ENCODE data around the gene SMPDL3B.
"Not testable (repeated sequence)": the region's sequence is repeated elsewhere in the genome, so short reads cannot be mapped to it uniquely, and the experiment has no call there.

The SMPDL3B gene

GRCh38 chr1:27994060-27994459, 59.3 kb downstream of the SMPDL3B start:
- Histone ChIP-seq H3K14ac (ENCODE audit: low read length) (no peak overlapping the region), H3K79me2 (ENCODE audit: control insufficient read depth, insufficient read depth, low read length, poor library complexity) (no peaks in the 10 kb centered on the region), H2BK12ac (ENCODE audit: low read length) (no peak overlapping the region), H3K27me3 (ENCODE audit: insufficient read depth, low read length) (no peaks in the 10 kb centered on the region), H3K23ac (ENCODE audit: low read length) (no peak overlapping the region), H2AK5ac (ENCODE audit: low read length) (no peak overlapping the region), H3K4me1 (ENCODE audit: control insufficient read depth in 1 of 2, insufficient read depth in 2 of 2, low read length in 2 of 2) (no peaks in the 10 kb centered on the region), H4K91ac (ENCODE audit: low read depth, low read length) (no peak overlapping the region), H3K9ac (ENCODE audit: low read length) (no peak overlapping the region), H3K18ac (ENCODE audit: low read length) (no peak overlapping the region), H4K12ac (ENCODE audit: low read depth, low read length) (no peak overlapping the region), H3K4me3 (ENCODE audit: low read depth, low read length) (no peak overlapping the region), H3K27ac (ENCODE audit: low read depth, low read length) (no peak overlapping the region), H3K79me1 (ENCODE audit: low read length) (no peaks in the 10 kb centered on the region), H3K9me3 (ENCODE audit: insufficient read depth, low read depth, low read length) (no peaks in the 10 kb centered on the region), H2BK5ac (ENCODE audit: low read depth, low read length, poor library complexity) (no peak overlapping the region), H3K4me2 (ENCODE audit: low read length) (no peak overlapping the region), H3K36me3 (ENCODE audit: control insufficient read depth in 1 of 2, insufficient read depth in 2 of 2, low read length in 2 of 2) (peaks cover 11 to 23% of the 10 kb centered on the region in 2 experiments), H2AFZ (ENCODE audit: insufficient read depth, low read length, poor library complexity) (no peak overlapping the region), H3K4ac (ENCODE audit: low read depth, low read length) (no peak overlapping the region), H4K8ac (ENCODE audit: low read depth, low read length) (no peak overlapping the region), H2BK120ac (ENCODE audit: insufficient read depth, low read length, poor library complexity) (no peak overlapping the region)
- DNase-seq, result peak in 1 of 2 donors; percentile 10
- WGBS (ENCODE audit: extremely low coverage, insufficient coverage, insufficient read length), result no CpG with 5 or more reads among the region's 1 CpG

- not testable (repeated sequence) for H2AFZ ChIP-seq (ENCODE audit: insufficient read depth, low read length, poor library complexity); H3K4me3 ChIP-seq (ENCODE audit: low read depth, low read length); H3K23ac ChIP-seq (ENCODE audit: low read length); H3K14ac ChIP-seq (ENCODE audit: low read length); H2BK5ac ChIP-seq (ENCODE audit: low read depth, low read length, poor library complexity); H4K12ac ChIP-seq (ENCODE audit: low read depth, low read length); H2BK120ac ChIP-seq (ENCODE audit: insufficient read depth, low read length, poor library complexity); H3K4ac ChIP-seq (ENCODE audit: low read depth, low read length); H2BK12ac ChIP-seq (ENCODE audit: low read length); H3K27me3 ChIP-seq (ENCODE audit: insufficient read depth, low read length); H3K9me3 ChIP-seq (ENCODE audit: insufficient read depth, low read depth, low read length); H4K8ac ChIP-seq (ENCODE audit: low read depth, low read length); H3K4me2 ChIP-seq (ENCODE audit: low read length); H3K79me2 ChIP-seq (ENCODE audit: control insufficient read depth, insufficient read depth, low read length, poor library complexity); H3K27ac ChIP-seq (ENCODE audit: low read depth, low read length); H3K4me1 ChIP-seq (ENCODE audit: control insufficient read depth in 1 of 2, insufficient read depth in 2 of 2, low read length in 2 of 2); H3K79me1 ChIP-seq (ENCODE audit: low read length); H3K9ac ChIP-seq (ENCODE audit: low read length); H2AK5ac ChIP-seq (ENCODE audit: low read length); H4K91ac ChIP-seq (ENCODE audit: low read depth, low read length); H3K18ac ChIP-seq (ENCODE audit: low read length)
- peak in 1 of 2 donors; percentile 9 for DNase-seq
- no CpG with 5 or more reads among the region's 6 CpGs for WGBS (ENCODE audit: extremely low coverage, insufficient coverage, insufficient read length)
- peaks cover 11 to 24% of the 10 kb centered on the region in 2 experiments for H3K36me3 ChIP-seq (ENCODE audit: control insufficient read depth in 1 of 2, insufficient read depth in 2 of 2, low read length in 2 of 2)
Observed at GRCh38 chr1:27994526-27994925, 59.7 kb downstream of the SMPDL3B start.

- no peak overlapping the region for H3K4ac ChIP-seq (ENCODE audit: low read depth, low read length)
- no peak overlapping the region for H4K12ac ChIP-seq (ENCODE audit: low read depth, low read length)
- no peaks in the 10 kb centered on the region for H3K9me3 ChIP-seq (ENCODE audit: insufficient read depth, low read depth, low read length)
- no peak overlapping the region for H3K27ac ChIP-seq (ENCODE audit: low read depth, low read length)
- no peak overlapping the region for H2AFZ ChIP-seq (ENCODE audit: insufficient read depth, low read length, poor library complexity)
- H3K27me3 ChIP-seq (ENCODE audit: insufficient read depth, low read length), result no peaks in the 10 kb centered on the region
- no peak overlapping the region for H3K4me3 ChIP-seq (ENCODE audit: low read depth, low read length)
- H2BK12ac ChIP-seq (ENCODE audit: low read length), result no peak overlapping the region
- DNase-seq, result no peak
- no peaks in the 10 kb centered on the region for H3K79me2 ChIP-seq (ENCODE audit: control insufficient read depth, insufficient read depth, low read length, poor library complexity)
- H3K14ac ChIP-seq (ENCODE audit: low read length), result no peak overlapping the region
- no peak overlapping the region for H3K23ac ChIP-seq (ENCODE audit: low read length)
- no peak overlapping the region for H2BK120ac ChIP-seq (ENCODE audit: insufficient read depth, low read length, poor library complexity)
- H4K91ac ChIP-seq (ENCODE audit: low read depth, low read length), result no peak overlapping the region
- peaks cover 22 to 26% of the 10 kb centered on the region in 2 experiments for H3K36me3 ChIP-seq (ENCODE audit: control insufficient read depth in 1 of 2, insufficient read depth in 2 of 2, low read length in 2 of 2)
- no CpG with 5 or more reads among the region's 1 CpG for WGBS (ENCODE audit: extremely low coverage, insufficient coverage, insufficient read length)
- no peaks in the 10 kb centered on the region for H3K4me1 ChIP-seq (ENCODE audit: control insufficient read depth in 1 of 2, insufficient read depth in 2 of 2, low read length in 2 of 2)
- no peak overlapping the region for H2BK5ac ChIP-seq (ENCODE audit: low read depth, low read length, poor library complexity)
- H3K4me2 ChIP-seq (ENCODE audit: low read length), result no peak overlapping the region
- H4K8ac ChIP-seq (ENCODE audit: low read depth, low read length), result no peak overlapping the region
- no peak overlapping the region for H2AK5ac ChIP-seq (ENCODE audit: low read length)
- no peak overlapping the region for H3K18ac ChIP-seq (ENCODE audit: low read length)
- no peak overlapping the region for H3K9ac ChIP-seq (ENCODE audit: low read length)
- no peaks in the 10 kb centered on the region for H3K79me1 ChIP-seq (ENCODE audit: low read length)
Observed at GRCh38 chr1:27999055-27999454, 64.3 kb downstream of the SMPDL3B start.

- no peak overlapping the region for H3K27ac ChIP-seq (ENCODE audit: low read depth, low read length)
Observed at GRCh38 chr1:28002600-28002999, 67.8 kb downstream of the SMPDL3B start.

More at GRCh38 chr1:28002600-28002999, 67.8 kb downstream of the SMPDL3B start:
- Histone ChIP-seq H3K79me2 (ENCODE audit: control insufficient read depth, insufficient read depth, low read length, poor library complexity) (no peaks in the 10 kb centered on the region), H4K12ac (ENCODE audit: low read depth, low read length) (no peak overlapping the region), H3K79me1 (ENCODE audit: low read length) (no peaks in the 10 kb centered on the region), H3K4me3 (ENCODE audit: low read depth, low read length) (no peak overlapping the region), H3K14ac (ENCODE audit: low read length) (no peak overlapping the region), H2BK5ac (ENCODE audit: low read depth, low read length, poor library complexity) (no peak overlapping the region), H2AK5ac (ENCODE audit: low read length) (no peak overlapping the region), H3K4ac (ENCODE audit: low read depth, low read length) (no peak overlapping the region), H4K91ac (ENCODE audit: low read depth, low read length) (no peak overlapping the region), H3K9me3 (ENCODE audit: insufficient read depth, low read depth, low read length) (no peaks in the 10 kb centered on the region), H3K9ac (ENCODE audit: low read length) (no peak overlapping the region), H3K27me3 (ENCODE audit: insufficient read depth, low read length) (no peaks in the 10 kb centered on the region), H4K8ac (ENCODE audit: low read depth, low read length) (no peak overlapping the region), H3K23ac (ENCODE audit: low read length) (no peak overlapping the region), H3K18ac (ENCODE audit: low read length) (no peak overlapping the region), H2BK12ac (ENCODE audit: low read length) (no peak overlapping the region), H3K4me1 (ENCODE audit: control insufficient read depth in 1 of 2, insufficient read depth in 2 of 2, low read length in 2 of 2) (no peaks in the 10 kb centered on the region), H3K36me3 (ENCODE audit: control insufficient read depth in 1 of 2, insufficient read depth in 2 of 2, low read length in 2 of 2) (peaks cover 19 to 20% of the 10 kb centered on the region in 2 experiments), H2BK120ac (ENCODE audit: insufficient read depth, low read length, poor library complexity) (no peak overlapping the region), H2AFZ (ENCODE audit: insufficient read depth, low read length, poor library complexity) (no peak overlapping the region), H3K4me2 (ENCODE audit: low read length) (no peak overlapping the region)
- DNase-seq, result peak in 1 of 2 donors; percentile 45
- WGBS (ENCODE audit: extremely low coverage, insufficient coverage, insufficient read length), result no CpG with 5 or more reads among the region's 10 CpGs
